ENCODE data around the gene C6orf15. TPM values are rescaled to one million over a fixed set of nuclear protein-coding genes. Genes with fewer than 3 reads are reported as not detected.
A peak's percentile ranks its signal among the peaks of the same experiment; 100 is the strongest.

The C6orf15 gene
- total and polyA plus RNA-seq, 2 of the 8 experiments (the other 6 are each of a cell fraction or from before 2014, with no cell fraction given), result not detected

GRCh38 chr6:31139599-31139998 lies 27.2 kb upstream of the C6orf15 start:
- no peak for DNase-seq (ENCODE audit: low read depth in 1 of 2, low spot score in 2 of 2)
- no peak overlapping the region for H3K27ac ChIP-seq (ENCODE audit: low read depth, low read length)
- H2BK15ac ChIP-seq (ENCODE audit: low read length), result peak overlapping the region; percentile 76; the same call in 1 of the 2 replicates
- H3K4me1 ChIP-seq (replicated peaks in 1 of 4; ENCODE audit: control insufficient read depth in 3 of 4, insufficient read depth in 4 of 4, low read length in 3 of 4), result peaks cover 0 to 20% (median 15%) of the 10 kb centered on the region in 4 experiments; a peak in 6 of 7 replicates
- peak overlapping the region; percentile 94; the same call in 1 of the 2 replicates for H2BK12ac ChIP-seq (ENCODE audit: low read depth, low read length)
- H4K5ac ChIP-seq (ENCODE audit: insufficient read length, low read depth, low read length), result no peak overlapping the region
- H2BK20ac ChIP-seq (ENCODE audit: low read length), result peak overlapping the region; percentile 98; the same call in 1 of the 2 replicates
- H4K8ac ChIP-seq (ENCODE audit: extremely low read depth, insufficient read depth, low read length), result no peak overlapping the region
- no peak overlapping the region for H3K9ac ChIP-seq (replicated peaks in 1 of 4; ENCODE audit: extremely low read depth in 1 of 4, low read depth in 3 of 4, low read length in 3 of 4)
- H3K18ac ChIP-seq (ENCODE audit: extremely low read depth, low read length), result peak overlapping the region; percentile 86; the same call in 1 of the 2 replicates
- peaks cover 0 to 20% (median 3%) of the 10 kb centered on the region in 4 experiments; a peak in 4 of 8 replicates for H3K36me3 ChIP-seq (ENCODE audit: control insufficient read depth in 2 of 4, insufficient read depth in 4 of 4, low read length in 3 of 4)
- H3K4me3 ChIP-seq (ENCODE audit: extremely low read depth in 1 of 4, insufficient read depth in 2 of 4, low read depth in 3 of 4, low read length in 4 of 4), result no peak overlapping the region
- POLR2A ChIA-PET (ENCODE audit: partially characterized antibody), result interaction anchor here (0.8 to 68.5 kb wide), 5 partner anchors 8 to 229 kb away, joined by 3 to 2251 read pairs (median 3); partner anchors contain the start of genes CCHCR1, CDSN, POU5F1 and PSORS1C1
- no peak overlapping the region for H3K14ac ChIP-seq (ENCODE audit: insufficient read length)
- H3K23ac ChIP-seq (ENCODE audit: insufficient read length), result no peak overlapping the region
- no peak overlapping the region for H2BK120ac ChIP-seq (replicated peaks; ENCODE audit: low read depth, low read length)
- peak overlapping the region; percentile 67; the same call in 1 of the 2 replicates for H2AK5ac ChIP-seq (ENCODE audit: low read depth, low read length)
- peak overlapping the region; percentile 95 for H4K91ac ChIP-seq (replicated peaks; ENCODE audit: insufficient read length, low read length)
- H4K20me1 ChIP-seq (replicated peaks in 1 of 2; ENCODE audit: control insufficient read depth in 1 of 2, insufficient read depth in 2 of 2, low read length in 2 of 2), result no peaks in the 10 kb centered on the region
- H2BK5ac ChIP-seq (ENCODE audit: low read depth, low read length), result peak overlapping the region; percentile 89; the same call in 1 of the 2 replicates
- H3K9me3 ChIP-seq (ENCODE audit: insufficient read depth in 2 of 2, low read depth in 1 of 2, low read length in 1 of 2), result no peaks in the 10 kb centered on the region
- no peaks in the 10 kb centered on the region for H3K79me1 ChIP-seq (ENCODE audit: low read depth, low read length)
- peak; percentile 70 for FAIRE-seq
- H3K79me2 ChIP-seq (ENCODE audit: control insufficient read depth in 1 of 2, insufficient read depth in 2 of 2, low read length in 2 of 2), result no peaks in the 10 kb centered on the region
- H3K23me2 ChIP-seq (ENCODE audit: low read depth, low read length), result no peaks in the 10 kb centered on the region
- H2AFZ ChIP-seq (ENCODE audit: low read length), result peak overlapping the region; percentile 27
- H3K27me3 ChIP-seq (replicated peaks in 1 of 4; ENCODE audit: control insufficient read depth in 3 of 4, extremely low read depth in 1 of 4, insufficient read depth in 3 of 4, low read length in 3 of 4), result 0 out of 7 replicates have a peak, but pooled peaks cover 0 to 2% (median 0%) of the 10 kb centered on the region in 4 experiments
- 35% methylated on average over 4 of the region's 4 CpGs; no CpG with 5 or more reads in 1 of the 2 experiments for WGBS, 2 experiments (ENCODE audit: extremely low coverage in 1 of 2, insufficient coverage in 1 of 2, insufficient read length in 1 of 2, insufficient replicate concordance in 2 of 2, low coverage in 1 of 2, low lambda C conversion rate in 2 of 2, missing lambda C conversion rate in 1 of 2)
- CTCF ChIA-PET (ENCODE audit: partially characterized antibody), result interaction anchor here (0.8 to 16.4 kb wide), 16 partner anchors 8 to 227 kb away, joined by 3 to 170 read pairs (median 4); partner anchors contain the start of genes C6orf15, CCHCR1 and TCF19
- no peak overlapping the region for H3K56ac ChIP-seq (replicated peaks; ENCODE audit: insufficient read length, low read depth, low read length)
- no peak overlapping the region for H3K4ac ChIP-seq (replicated peaks; ENCODE audit: insufficient read length, low read depth, low read length)
- peak overlapping the region; percentile 4 to 35 for H3K4me2 ChIP-seq (ENCODE audit: insufficient read depth in 1 of 2, low read depth in 2 of 2, low read length in 2 of 2)
- TF ChIP-seq NANOG (IDR thresholded peaks at IDR 0.05; ENCODE audit: insufficient read depth, low read depth, low read length, poor library complexity, severe bottlenecking), result no peak
- no peak for TF ChIP-seq CBX5 (IDR thresholded peaks at IDR 0.05; ENCODE audit: low read depth, low read length)
- 0 out of 2 replicates have a peak, but pooled peaks have one; percentile 6 for TF ChIP-seq SP1 (IDR thresholded peaks at IDR 0.05; ENCODE audit: low read depth, low read length)
- TF ChIP-seq TBP (IDR thresholded peaks at IDR 0.05; ENCODE audit: low read depth, low read length), result 0 out of 2 replicates have a peak, but pooled peaks have one; percentile 14

Data from H1 (cell line).